LoVo (cell line): Measurements from ENCODE around the gene EIPR1.
"Not testable (repeated sequence)": the region's sequence is repeated elsewhere in the genome, so short reads cannot be mapped to it uniquely, and the experiment has no call there.

ENCODE experiments used
- DNase-seq: peaks from one replicate; pipeline ENCODE4 v3.0.0-alpha.2; 2016; ENCODE audit warnings: low spot score

The EIPR1 gene

DNA sequence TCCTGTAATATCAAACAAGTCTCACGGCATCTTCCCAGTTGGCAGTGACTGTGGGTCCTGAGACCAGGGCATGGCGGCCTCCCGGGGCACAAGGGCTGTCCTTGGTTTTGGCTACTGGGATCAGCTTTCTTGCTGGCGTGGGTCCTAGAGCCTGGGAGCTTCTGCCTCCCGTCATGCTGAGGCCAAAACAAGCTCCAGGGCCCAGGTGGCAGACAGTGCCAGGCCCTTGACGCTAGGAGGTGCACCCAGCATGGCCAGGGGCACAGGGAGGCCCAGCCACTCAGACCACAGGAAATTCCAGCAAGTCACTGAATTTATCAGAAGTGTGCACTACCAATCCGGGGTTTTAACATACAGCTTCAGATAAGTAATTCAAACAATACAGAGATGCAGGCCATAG lies 184.7 kb downstream of the EIPR1 start:
- DNase-seq = no peak

DNA sequence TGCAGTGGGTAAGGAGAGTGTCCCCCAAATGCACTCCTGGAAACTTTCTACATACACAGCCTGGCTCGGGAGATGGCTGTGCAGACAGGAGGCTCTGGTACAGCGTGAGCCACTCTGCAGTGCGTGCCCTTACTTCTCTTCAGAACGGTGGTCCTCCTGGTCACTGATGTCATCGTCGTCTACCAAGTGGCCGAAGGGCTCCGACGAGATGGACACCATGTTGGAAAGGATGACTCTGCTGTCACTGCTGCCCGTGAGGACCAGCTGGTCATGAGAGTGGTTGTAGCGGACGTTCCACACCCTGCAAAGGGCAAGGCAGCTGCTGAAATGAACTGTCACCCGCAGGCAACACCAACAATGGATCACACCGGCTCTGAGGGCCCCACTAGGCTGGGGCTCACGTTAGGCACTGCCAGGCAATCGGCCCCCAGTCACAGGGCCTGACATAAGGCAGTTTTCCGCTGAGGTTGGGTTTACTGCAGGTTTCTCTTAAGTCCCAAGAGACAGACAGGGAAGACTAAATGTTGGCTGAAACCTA lies 185.3 kb downstream of the EIPR1 start:
- no peak for DNase-seq

DNA sequence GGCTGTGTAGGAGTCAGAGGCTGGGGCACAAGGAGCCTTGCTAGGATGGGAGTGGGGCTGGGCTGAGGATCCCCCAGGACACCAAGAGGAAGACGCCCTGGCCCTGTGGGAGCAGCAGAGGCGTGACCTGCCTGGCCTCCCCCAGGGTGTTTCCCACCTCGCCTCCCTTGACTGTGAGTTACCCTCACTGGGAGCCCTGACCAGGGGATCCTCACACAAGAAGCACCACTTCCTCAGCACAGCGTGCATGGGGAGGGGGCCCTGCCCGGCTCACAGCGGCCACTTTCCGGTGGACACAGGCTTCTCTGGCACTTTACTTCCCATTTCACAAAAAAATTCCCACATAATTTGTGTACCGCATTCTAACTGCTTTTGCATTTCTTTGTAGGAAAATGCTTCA lies 187.7 kb downstream of the EIPR1 start:
- DNase-seq = no peak

DNA sequence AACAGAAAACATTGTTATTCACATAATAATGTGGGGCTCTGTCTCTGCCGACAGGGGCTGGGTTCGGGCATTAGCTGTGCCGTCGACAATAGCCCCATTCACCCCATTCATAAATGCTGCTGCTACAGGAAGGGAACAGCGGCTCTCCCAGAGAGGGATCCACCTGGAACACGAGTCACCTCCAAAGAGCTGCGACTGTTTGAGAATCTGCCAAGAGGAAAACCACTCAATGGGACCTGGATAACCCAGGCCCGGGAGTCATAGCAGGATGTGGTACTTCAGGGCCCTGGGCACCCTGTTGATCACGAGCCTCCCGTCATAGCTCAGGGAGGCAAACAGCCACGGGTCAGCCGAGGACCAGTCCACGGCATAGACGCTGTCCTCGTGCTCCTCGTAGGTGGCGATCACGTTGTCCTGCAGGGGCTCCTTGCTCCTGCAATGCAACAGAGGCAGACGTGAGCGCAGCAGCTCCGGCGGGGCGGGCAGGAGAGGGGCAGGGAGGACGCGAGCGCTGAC lies 188.5 kb downstream of the EIPR1 start:
- DNase-seq = no peak

DNA sequence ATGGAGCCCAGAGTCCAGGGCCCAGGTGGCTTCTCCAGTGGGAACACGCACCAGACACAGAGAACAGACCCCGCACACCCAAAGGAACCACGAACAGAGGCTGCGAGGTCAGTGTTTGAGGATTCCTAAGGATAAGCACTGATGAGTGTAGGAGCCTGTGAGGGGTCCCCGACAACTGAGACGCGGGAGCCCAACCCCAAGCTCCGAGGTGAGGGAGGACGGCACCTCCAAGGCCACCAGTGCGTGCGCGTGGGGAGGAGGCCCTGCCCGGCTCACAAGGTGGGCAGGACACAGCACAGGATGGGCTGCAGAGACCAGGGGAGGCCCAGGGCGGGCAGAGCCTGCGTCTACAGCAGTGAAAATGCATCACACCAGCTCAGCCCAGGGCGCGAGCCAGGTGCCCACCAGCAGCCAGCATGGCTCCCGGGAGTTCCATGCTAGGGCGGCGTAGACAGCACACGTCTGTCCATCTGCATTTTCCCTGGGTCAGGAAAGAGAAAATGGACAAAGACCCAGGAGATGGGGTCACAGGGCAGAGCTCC lies 189.1 kb downstream of the EIPR1 start:
- DNase-seq = no peak

DNA sequence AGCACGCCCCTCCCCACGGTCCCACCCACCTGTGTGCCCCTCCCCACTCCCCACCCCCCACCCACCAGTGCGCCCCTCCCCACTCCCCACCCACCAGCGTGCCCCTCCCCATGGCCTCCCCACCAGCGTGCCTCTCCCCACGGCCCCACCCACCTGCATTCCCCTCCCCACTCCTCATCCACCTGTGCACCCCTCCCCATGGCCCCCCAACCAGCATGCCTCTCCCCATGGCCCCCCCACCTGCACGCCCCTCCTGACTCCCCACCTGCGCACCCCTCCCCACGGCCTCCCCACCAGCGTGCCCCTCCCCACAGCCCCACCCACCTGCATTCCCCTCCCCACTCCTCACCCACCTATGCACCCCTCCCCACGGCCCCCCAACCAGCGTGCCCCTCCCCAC lies 190.2 kb downstream of the EIPR1 start:
- no peak for DNase-seq

DNA sequence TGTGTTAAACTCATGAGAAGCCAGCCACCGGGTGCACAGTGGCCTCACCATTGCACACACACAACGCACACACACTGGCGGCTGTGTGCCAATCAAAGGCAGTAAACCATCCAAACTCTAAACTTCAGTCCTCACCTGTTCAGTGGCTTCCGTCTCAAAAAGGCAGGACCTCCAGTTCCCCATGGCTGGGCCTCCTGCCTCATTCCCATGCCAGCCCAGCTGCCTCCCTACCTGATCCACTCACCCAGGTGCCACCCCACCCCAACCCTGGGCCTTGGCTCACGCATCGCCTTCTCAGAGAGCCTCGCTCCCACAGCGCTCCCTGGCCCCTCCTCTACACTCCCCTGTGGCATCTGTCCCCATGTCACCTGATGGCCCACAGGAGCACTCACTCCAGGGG lies 190.9 kb downstream of the EIPR1 start:
- no peak for DNase-seq

DNA sequence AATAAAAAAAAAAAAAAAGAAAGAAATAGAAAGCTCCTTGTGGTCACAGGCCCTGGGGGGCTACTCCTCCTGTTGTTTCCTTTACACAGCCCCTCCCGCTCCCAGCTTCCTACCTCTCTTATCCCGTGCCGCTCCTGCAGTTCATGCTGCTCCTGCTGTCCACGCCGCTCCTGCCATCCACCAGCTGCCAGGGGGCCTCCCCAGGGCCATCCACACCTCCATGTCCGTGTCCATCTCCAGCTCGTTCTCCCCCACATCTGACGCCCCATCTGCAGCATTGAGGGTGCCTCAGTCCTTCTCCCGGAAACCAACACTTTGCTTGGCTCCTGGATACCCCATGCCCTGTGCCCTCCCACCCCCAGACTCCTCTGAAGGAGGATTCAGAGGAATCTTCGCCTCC lies 191.7 kb downstream of the EIPR1 start:
- DNase-seq = no peak

DNA sequence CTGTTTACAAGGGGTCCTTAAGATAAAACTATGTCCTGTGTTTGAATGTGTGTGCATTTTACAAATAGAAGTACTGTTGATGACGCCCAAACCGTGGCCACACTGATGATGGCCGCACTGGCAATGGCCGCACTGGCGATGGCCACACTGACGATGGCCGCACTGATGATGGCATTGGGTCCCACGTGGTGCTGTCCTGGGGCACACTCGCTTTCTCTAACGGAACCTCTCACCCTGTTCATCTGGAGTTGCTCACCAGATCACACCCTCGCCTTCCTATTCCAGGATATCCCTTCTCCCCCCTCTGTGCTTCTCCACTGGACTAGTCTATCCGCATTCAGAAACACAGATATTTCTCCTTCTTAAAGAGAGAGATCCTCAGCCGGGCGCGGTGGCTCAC lies 192.4 kb downstream of the EIPR1 start:
- DNase-seq = no peak

DNA sequence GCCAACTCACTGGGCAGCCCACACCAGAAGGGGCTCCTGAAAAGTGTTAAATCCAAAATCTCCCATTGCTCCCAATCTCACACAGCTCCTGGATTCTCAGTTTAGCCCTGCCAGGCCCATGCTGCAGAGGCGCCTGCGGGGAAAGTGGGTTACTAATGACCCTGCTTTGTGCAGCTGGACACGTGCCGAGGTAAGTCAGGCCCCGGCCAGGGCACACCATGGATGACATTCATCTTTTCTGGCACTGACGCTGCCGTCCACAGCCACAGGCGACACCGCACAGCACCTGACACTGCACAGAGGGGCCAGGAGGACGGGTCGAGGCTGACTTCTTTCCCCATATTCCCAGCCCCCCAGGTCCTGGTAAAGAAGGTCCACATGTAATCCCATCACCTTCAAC lies 193.5 kb downstream of the EIPR1 start:
- DNase-seq = no peak

DNA sequence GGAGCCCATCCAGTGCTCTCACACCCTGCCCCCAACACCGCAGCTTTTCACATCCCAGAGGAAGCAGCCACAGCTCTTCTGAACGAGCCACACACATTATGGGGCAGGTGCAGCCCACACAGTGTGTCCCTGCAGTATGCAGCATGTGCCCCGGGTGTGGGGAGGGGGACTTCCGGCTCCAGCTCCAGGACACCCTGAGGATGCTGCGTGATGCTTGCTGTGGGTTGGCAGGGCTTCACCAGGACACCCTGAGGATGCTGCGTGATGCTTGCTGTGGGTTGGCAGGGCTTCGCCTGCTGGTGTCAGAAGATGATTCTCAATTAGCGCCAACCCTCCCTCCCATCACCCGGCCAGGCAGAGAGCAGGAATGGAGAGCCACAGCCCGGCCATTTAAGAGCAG lies 193.9 kb downstream of the EIPR1 start:
- no peak for DNase-seq

DNA sequence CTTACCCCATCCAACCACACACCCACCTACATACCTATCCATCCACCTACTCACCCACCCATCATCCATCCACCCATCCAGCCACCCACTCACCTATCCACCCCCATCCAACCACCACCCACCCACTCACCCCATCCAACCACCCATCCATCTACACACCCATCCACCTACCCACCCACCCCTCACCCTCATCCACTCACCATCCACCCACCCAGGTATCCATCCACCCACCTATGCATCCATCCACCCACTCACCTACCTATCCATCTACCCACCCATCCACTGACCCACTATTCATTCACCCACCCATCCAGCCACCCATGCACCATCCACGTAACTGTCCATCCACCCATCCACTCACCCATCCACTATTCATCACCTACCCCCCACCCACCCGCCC lies 194.8 kb downstream of the EIPR1 start:
- DNase-seq = no peak

DNA sequence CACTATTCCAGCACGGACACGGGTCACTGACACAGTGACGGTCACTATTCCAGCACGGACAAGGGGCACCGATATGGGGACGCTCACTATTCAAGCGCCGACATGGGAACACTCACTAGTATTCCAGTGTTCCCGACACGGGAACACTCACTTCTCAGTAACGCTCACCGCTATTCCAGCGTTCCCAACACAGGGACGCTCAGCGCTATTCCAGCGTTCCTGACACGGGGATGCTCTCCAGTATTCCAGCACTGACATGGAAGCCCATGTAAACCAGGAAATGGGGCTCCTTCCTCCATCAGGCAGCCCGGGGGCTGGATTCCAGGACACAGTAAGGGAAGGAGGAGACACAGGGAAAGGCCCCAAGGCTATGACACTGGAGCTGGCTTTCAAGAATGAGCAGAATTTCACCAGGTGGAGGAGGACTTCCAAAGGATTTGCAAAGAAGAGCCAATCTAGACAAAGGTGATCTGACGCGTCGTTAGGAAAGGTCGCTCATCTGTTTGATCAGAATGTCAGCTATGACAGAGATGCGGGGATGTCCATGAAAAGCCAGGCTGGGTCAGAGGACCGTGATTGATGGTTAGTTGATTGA lies 196.1 kb downstream of the EIPR1 start:
- DNase-seq = no peak

DNA sequence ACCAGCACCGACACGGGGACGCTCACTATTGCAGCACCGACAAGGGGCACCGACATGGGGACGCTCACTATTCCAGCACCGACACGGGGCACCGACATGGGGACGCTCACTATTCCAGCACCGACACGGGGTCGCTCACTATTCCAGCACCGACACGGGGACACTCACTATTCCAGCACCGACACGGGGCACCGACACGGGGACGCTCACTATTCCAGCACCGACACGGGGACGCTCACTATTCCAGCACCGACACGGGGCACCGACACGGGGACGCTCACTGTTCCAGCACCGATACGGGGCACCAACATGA lies 196.8 kb downstream of the EIPR1 start:
- not testable (repeated sequence) for DNase-seq

DNA sequence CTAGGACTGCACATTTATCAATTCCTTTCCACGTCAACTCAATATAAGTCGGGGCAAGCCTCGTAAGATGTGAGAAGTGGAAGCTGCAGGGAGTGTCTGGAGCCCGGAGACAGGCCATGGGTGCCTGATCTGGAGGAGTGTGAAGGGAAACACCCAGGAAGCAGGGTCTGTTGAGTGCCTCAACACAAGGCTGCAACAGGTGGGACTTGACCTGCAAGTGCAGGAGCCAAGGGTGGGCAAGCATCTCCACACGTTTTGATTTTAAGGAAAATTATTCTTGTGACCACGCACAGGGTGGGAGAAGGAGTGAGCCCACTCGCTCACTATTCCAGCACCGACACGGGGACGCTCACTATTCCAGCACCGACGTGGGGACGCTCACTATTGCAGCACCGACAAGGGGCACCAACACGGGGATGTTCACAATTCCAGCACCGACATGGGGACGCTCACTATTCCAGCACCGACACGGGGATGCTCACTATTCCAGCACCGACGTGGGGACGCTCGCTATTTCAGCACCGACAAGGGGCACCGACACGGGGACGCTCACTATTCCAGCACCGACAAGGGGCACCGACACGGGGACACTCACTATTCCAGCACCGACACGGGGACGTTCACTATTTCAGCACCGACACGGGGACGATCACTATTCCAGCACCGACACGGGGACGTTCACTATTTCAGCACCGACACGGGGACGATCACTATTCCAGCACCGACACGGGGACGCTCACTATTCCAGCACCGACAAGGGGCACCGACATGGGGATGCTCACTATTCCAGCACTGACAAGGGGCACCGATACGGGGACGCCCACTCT lies 197.3 kb downstream of the EIPR1 start:
- DNase-seq = no peak

DNA sequence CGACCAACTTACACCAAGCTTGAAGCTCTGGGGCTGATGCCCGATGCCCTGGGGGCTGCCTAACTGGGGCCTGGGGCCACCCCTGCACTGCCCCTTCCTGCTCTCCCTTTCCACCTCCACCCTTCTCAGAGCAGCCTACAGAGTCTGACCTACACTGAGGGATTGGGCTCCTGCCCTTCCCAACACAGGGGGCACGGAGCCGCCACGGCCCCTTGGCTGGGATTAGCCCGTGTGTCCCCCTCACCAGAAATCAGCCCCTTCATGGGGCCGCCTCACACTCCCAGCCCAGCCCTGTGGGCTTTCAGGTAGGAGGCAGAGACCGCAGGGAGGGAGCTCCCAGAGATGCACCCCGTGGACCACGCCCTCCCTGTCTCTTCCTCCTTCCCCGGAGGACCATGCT lies 198.0 kb downstream of the EIPR1 start:
- DNase-seq = no peak

DNA sequence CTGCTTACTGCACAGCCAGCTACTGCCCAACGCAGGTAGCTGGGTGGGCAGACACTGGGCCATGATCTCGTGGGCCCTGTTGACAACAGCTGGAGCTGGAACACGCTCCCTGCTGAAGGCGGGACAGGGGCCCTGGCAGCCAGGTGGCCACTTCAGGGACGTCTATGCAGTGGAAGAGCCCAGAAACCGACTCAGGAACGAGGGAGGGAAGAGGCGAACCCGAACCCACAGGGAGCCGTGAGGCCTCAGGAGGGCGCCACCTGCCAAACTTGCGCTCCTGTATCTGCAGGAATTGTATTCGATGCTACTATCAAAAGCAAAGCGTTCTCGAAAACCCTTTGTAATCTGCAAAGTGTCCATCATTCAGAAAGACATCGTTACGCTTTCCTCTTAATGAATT lies 198.4 kb downstream of the EIPR1 start:
- no peak for DNase-seq

DNA sequence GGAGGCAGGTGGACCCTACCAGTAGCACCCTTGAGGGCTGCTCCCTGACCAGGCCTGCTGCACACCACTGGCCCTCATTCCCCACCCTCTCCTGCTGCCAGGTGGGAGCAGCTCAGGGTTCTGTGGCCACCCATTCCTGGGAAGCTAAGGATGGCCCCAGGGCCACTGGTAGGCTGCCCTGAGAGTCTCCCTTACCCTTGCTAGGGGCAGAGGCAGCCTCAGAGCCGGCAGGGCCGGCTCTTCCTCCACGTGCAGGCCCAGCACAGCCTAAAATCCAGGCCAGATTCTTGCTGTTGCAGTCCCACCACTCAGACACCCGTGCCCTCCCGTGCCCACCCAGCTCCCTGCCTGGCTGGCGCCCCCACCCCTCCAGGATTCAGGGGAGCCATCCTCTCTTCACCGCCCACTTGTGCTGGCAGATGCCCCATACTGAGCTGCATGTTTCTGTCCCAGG lies 199.0 kb downstream of the EIPR1 start:
- no peak for DNase-seq

DNA sequence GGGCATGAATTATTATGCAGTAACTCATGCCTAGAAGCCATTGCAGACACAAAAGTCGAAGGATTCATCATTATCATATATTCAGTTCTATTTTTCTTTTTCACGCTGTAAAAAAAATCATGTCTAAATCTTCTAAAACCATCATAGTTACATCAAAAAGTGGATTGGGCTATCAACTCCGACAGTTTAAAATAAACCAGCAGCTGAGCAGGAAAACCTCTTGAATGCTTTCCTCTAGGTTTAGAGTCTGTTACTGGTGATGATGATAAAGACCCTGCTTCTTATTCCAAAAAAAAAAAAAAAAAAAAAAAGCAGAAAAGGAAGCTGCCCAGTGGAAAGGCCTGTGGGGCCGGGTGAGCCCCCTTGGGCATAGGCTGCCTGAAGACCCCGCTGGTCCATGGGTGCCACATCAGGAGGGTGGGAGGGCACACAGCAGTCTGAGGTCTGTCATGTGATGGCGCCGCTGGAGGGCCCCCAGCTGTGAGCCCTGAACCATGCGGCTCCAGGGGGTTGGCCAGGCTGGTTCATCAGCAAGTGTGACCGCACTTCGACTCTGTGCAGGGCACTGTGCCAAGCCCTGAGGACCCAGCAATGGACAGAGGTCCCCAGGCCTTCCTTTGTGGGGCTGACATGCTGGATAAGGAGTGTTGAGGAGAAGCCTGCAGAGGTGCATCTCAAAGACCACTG lies 199.6 kb downstream of the EIPR1 start:
- no peak for DNase-seq

DNA sequence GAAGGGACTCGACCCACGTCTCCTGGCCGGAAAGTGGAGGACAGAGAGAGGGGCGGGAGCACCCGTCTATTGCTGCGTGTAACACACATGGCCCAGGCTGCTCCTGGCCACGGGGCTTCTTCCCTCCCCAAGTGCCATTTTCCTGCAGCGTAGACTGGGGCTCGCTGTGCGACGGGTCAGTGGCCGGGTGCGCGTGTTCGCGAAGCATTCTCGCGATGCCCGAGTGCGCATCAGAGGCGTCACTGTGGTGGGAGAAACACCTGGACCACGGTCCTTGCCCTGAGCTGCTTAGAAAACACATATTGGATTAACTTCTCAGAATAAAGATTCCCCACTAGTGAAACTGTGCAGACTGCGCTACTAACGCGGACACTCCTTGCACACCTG lies 200.8 kb downstream of the EIPR1 start:
- DNase-seq = no peak

DNA sequence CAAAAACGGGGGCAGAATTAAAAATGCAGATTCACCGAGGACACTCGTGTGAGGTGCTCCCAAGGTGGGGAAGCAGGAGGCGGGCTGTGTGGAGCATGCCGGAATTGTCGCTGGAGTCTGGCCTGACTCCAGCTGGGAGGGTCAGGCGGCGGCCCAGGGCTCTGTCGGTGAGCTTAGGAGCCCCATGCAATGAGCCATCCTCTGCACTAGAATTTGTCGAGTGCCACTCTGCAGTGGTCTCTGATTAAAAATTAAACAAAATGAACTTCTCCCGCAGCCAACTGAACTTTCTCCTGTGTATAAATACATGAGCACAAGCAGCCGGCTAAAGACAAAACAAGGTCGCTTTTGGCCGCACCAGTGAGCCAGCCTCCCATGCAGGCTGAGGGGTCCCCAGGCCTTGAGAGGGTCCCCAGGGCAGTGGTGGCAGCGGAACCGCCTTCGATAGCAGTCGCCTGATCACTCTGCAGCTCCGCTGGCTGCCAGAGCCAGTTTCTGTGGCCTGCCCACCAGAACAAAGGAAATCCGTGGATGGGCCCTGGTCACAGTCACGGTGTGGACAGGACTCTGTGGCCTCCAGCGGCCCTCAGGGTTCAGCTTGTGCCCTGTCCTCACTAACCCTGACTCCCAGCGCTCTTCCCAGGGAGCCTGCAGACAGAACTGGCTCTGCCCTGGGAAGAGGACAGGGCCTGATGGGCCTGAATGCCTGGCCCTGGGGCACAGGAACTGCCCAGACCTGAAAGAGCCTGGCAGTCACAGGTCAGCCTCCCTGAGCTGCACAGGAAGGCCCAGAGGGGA lies 201.3 kb downstream of the EIPR1 start:
- no peak for DNase-seq

DNA sequence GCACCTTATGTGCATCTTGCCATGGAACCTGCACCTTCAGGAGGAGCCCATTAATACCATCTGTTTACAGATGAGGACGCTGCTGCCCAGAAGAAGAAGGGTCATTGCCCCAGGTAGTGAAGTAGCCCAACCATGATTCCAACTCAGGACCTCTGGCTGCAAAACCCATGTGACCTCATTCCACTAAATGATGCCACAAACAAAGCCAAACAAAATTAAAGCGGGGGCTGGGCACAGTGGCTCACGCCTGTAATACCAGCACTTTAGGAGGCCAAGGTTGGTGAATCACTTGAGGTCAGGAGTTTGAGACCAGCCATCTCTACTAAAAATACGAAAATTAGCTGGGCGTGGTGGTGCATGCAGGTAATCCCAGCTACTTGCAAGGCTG lies 202.1 kb downstream of the EIPR1 start:
- no peak for DNase-seq
